SK-N-SH treated with all-trans-retinoic acid at 6 μM for 48 hours (cell line): ENCODE measurements around the gene UPB1.

Source experiments
- ATAC-seq: fragments of 200-7000 bp; cut with Tn5 transposase; 3 replicates; pipeline ENCODE4 v1.9.1; 2020; ENCODE audit warnings: mild to moderate bottlenecking, moderate library complexity
- ARNTL ChIP-seq: fragments of 450-650 bp; formaldehyde crosslinking; IDR thresholded peaks from 2 replicates; pipeline ENCODE4 v1.5.0; 2020; ENCODE audit warnings: low read depth, mild to moderate bottlenecking, moderate library complexity, borderline replicate concordance
- CSDC2 ChIP-seq: fragments of 250-450 bp; sonication (Bioruptor Pico); IDR thresholded peaks from 2 replicates; pipeline ENCODE4 v1.5.0; 2020; ENCODE audit warnings: mild to moderate bottlenecking, moderate library complexity
- GLIS3 ChIP-seq: fragments of 250-450 bp; sonication (Bioruptor Pico); IDR thresholded peaks from 2 replicates; pipeline ENCODE4 v1.5.0; 2020; ENCODE audit warnings: mild to moderate bottlenecking, moderate library complexity
- RARB ChIP-seq: fragments of 250-450 bp; sonication (Bioruptor Pico); IDR thresholded peaks from 2 replicates; pipeline ENCODE4 v1.8.0; 2021; ENCODE audit warnings: mild to moderate bottlenecking, moderate library complexity
- TCF4 ChIP-seq: fragments of 250-450 bp; sonication (Bioruptor Pico); IDR thresholded peaks from 2 replicates; pipeline ENCODE4 v1.8.0; 2021; ENCODE audit warnings: mild to moderate bottlenecking, moderate library complexity, borderline replicate concordance
- TOX ChIP-seq: fragments of 250-450 bp; sonication (Bioruptor Pico); IDR thresholded peaks from 2 replicates; pipeline ENCODE4 v1.8.0; 2021; ENCODE audit warnings: mild to moderate bottlenecking, moderate library complexity, borderline replicate concordance
- TSHZ2 ChIP-seq: fragments of 250-450 bp; sonication (Bioruptor Pico); IDR thresholded peaks from 2 replicates; pipeline ENCODE4 v1.5.0; 2020; ENCODE audit warnings: mild to moderate bottlenecking, moderate library complexity
- ZC3H10 ChIP-seq: fragments of 250-450 bp; sonication (Bioruptor Pico); IDR thresholded peaks from 2 replicates; pipeline ENCODE4 v1.5.1; 2021; ENCODE audit warnings: mild to moderate bottlenecking, moderate library complexity
- ZFP30 ChIP-seq: fragments of 450-650 bp; formaldehyde crosslinking; IDR thresholded peaks from 2 replicates; pipeline ENCODE4 v1.5.0; 2022; ENCODE audit warnings: mild to moderate bottlenecking, moderate library complexity
- ZNF70 ChIP-seq: fragments of 450-650 bp; formaldehyde crosslinking; IDR thresholded peaks from 2 replicates; pipeline ENCODE4 v1.5.0; 2020; ENCODE audit warnings: mild to moderate bottlenecking, moderate library complexity
- ZNF8 ChIP-seq: fragments of 450-650 bp; formaldehyde crosslinking; IDR thresholded peaks from 2 replicates; pipeline ENCODE4 v1.5.0; 2020; ENCODE audit warnings: mild to moderate bottlenecking, moderate library complexity
- TF ChIP-seq, protein P1 (sequence below): fragments of 250-450 bp; sonication (Bioruptor Pico); IDR thresholded peaks from 2 replicates; pipeline ENCODE4 v1.8.0; 2021; ENCODE audit warnings: low read depth, mild to moderate bottlenecking, moderate library complexity, borderline replicate concordance
- TF ChIP-seq, protein P2 (sequence below): fragments of 250-450 bp; sonication (Bioruptor Pico); IDR thresholded peaks from 2 replicates; pipeline ENCODE4 v1.5.1; 2020; ENCODE audit warnings: low read depth, mild to moderate bottlenecking, moderate library complexity

Gene UPB1

DNA sequence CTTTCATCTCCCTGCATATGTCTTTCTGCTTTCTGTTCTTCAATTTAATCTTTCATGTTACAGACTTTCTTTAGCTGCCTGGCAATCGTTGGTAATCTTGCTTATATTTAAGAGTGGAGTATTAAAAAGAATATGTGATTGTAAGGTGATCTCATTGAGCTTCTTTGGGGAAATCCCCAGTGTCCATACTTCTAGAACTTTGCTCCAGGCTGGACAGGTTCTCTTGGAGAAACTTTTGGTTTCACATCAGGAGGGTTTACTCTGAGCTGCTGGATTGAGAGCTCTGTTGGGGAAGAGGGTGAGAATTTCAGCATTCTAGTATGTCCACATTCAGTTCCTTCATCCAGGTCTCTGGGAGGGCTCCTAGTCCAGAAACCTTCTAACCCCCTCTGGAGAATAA lies 81.6 kb downstream of the UPB1 start:
- no peak for TF ChIP-seq CSDC2 (CRISPR knock-in tag)
- TF ChIP-seq GLIS3 (CRISPR knock-in tag): no peak
- TF ChIP-seq TSHZ2 (CRISPR knock-in tag): no peak
- TF ChIP-seq TCF4: no peak
- no peak for TF ChIP-seq ZNF8 (CRISPR knock-in tag)
- no peak for TF ChIP-seq ZC3H10 (CRISPR knock-in tag)
- TF ChIP-seq, protein P1, sequence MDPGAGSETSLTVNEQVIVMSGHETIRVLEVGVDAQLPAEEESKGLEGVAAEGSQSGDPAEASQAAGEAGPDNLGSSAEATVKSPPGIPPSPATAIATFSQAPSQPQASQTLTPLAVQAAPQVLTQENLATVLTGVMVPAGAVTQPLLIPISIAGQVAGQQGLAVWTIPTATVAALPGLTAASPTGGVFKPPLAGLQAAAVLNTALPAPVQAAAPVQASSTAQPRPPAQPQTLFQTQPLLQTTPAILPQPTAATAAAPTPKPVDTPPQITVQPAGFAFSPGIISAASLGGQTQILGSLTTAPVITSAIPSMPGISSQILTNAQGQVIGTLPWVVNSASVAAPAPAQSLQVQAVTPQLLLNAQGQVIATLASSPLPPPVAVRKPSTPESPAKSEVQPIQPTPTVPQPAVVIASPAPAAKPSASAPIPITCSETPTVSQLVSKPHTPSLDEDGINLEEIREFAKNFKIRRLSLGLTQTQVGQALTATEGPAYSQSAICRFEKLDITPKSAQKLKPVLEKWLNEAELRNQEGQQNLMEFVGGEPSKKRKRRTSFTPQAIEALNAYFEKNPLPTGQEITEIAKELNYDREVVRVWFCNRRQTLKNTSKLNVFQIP (CRISPR knock-in tag): no peak
- TF ChIP-seq, protein P2, sequence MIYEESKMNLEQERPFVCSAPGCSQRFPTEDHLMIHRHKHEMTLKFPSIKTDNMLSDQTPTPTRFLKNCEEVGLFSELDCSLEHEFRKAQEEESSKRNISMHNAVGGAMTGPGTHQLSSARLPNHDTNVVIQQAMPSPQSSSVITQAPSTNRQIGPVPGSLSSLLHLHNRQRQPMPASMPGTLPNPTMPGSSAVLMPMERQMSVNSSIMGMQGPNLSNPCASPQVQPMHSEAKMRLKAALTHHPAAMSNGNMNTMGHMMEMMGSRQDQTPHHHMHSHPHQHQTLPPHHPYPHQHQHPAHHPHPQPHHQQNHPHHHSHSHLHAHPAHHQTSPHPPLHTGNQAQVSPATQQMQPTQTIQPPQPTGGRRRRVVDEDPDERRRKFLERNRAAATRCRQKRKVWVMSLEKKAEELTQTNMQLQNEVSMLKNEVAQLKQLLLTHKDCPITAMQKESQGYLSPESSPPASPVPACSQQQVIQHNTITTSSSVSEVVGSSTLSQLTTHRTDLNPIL (CRISPR knock-in tag): no peak
- TF ChIP-seq ZFP30 (CRISPR knock-in tag): no peak
- TF ChIP-seq RARB: no peak
- TF ChIP-seq ARNTL (CRISPR knock-in tag): no peak
- no peak for TF ChIP-seq TOX (CRISPR knock-in tag)
- TF ChIP-seq ZNF70 (CRISPR knock-in tag): no peak
- ATAC-seq: no peak
